NT2/D1 (cell line): ENCODE measurements around the gene FGFR1OP2.

Experiments used
- YY1 ChIP-seq: IDR thresholded peaks from 2 replicates; pipeline ENCODE4 v1.6.1; 2011; ENCODE audit not compliant: insufficient read length, insufficient read depth
- ZNF274 ChIP-seq: IDR thresholded peaks from 2 replicates; pipeline ENCODE4 v1.6.1; 2011; ENCODE audit warnings: mild to moderate bottlenecking, low read depth, low read length

DNA sequence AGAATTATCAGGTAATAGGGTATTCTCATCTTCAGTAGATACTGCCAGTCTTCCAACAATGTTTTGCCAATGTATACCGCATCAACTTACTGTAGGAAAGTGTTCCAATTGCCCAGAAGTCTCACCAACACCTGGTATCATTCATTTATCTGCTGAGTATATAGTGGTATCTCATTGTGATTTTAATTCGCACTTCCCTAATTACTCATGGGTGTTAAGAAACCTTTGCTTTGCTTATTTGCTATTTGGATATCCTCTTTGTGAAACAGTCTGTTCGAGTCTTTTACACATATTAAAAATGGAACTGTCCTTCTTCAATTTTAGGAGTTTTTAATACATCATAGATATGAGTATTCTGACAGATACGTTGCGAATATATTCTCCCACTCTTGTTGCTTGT lies 69.8 kb downstream of the FGFR1OP2 start:
- TF ChIP-seq ZNF274 (no peak), YY1 (no peak)
